ENCODE data around the gene TPM4.

TPM4 gene

GRCh38 chr19:16052353-16052752 lies 23.9 kb upstream of the TPM4 start:
- no peak for FAIRE-seq
- DNase-seq (ENCODE audit: insufficient read length, low spot score) = no peak
- no peak for TF ChIP-seq CTCF (IDR thresholded peaks at IDR 0.05; ENCODE audit: insufficient read depth, missing control alignments)

GRCh38 chr19:16057062-16057461 lies 19.2 kb upstream of the TPM4 start:
- no peak for TF ChIP-seq CTCF (IDR thresholded peaks at IDR 0.05; ENCODE audit: insufficient read depth, missing control alignments)
- FAIRE-seq (no peak), DNase-seq (ENCODE audit: insufficient read length, low spot score) (no peak)

GRCh38 chr19:16060294-16060693 lies 16.0 kb upstream of the TPM4 start:
- DNase-seq (ENCODE audit: insufficient read length, low spot score) = no peak
- no peak for FAIRE-seq
- no peak for TF ChIP-seq CTCF (IDR thresholded peaks at IDR 0.05; ENCODE audit: insufficient read depth, missing control alignments)

GRCh38 chr19:16061943-16062342 lies 14.4 kb upstream of the TPM4 start:
- FAIRE-seq (no peak), DNase-seq (ENCODE audit: insufficient read length, low spot score) (no peak)
- no peak for TF ChIP-seq CTCF (IDR thresholded peaks at IDR 0.05; ENCODE audit: insufficient read depth, missing control alignments)

GRCh38 chr19:16062789-16063188 lies 13.5 kb upstream of the TPM4 start:
- peak; percentile 56 for TF ChIP-seq CTCF (IDR thresholded peaks at IDR 0.05; ENCODE audit: insufficient read depth, missing control alignments)
- FAIRE-seq = no peak
- DNase-seq (ENCODE audit: insufficient read length, low spot score) = no peak

GRCh38 chr19:16064209-16064889 lies 11.9 kb upstream of the TPM4 start:
- no peak for TF ChIP-seq CTCF (IDR thresholded peaks at IDR 0.05; ENCODE audit: insufficient read depth, missing control alignments)
- FAIRE-seq = no peak
- DNase-seq (ENCODE audit: insufficient read length, low spot score) = no peak

GRCh38 chr19:16066611-16067104 lies 9.6 kb upstream of the TPM4 start:
- no peak for FAIRE-seq
- peak; percentile 55 for TF ChIP-seq CTCF (IDR thresholded peaks at IDR 0.05; ENCODE audit: insufficient read depth, missing control alignments)
- DNase-seq (ENCODE audit: insufficient read length, low spot score) = peak; percentile 51
